SKM-1 treated with dmso at 0.1 percent for 144 hours (cell line): Measurements from ENCODE around the gene WDR88.
A peak's percentile ranks its signal among the peaks of the same experiment; 100 is the strongest.
"Not testable (repeated sequence)": the region's sequence is repeated elsewhere in the genome, so short reads cannot be mapped to it uniquely, and the experiment has no call there.

Experiments
- DNase-seq: peaks from one replicate; lab custom pipeline; 2025; ENCODE audit not compliant: unreplicated experiment; lab: John Stamatoyannopoulos, UW

WDR88 gene

GRCh38 chr19:33129901-33130300 lies 2.0 kb upstream of the WDR88 start:
- DNase-seq, result no peak

- DNase-seq, result no peak
These were observed 1.5 kb upstream of the WDR88 start for GRCh38 chr19:33130433-33130832.

- DNase-seq, result no peak
These were observed 511 bp downstream of the WDR88 start for GRCh38 chr19:33132425-33132824.

GRCh38 chr19:33133438-33134031 lies 1.6 kb downstream of the WDR88 start:
- no peak for DNase-seq

GRCh38 chr19:33134571-33135041 lies 2.7 kb downstream of the WDR88 start:
- no peak for DNase-seq

GRCh38 chr19:33139165-33139564 lies 7.3 kb downstream of the WDR88 start:
- DNase-seq, result no peak

GRCh38 chr19:33143897-33144405 lies 12.0 kb downstream of the WDR88 start:
- DNase-seq, result peak; percentile 82

GRCh38 chr19:33146209-33146608 lies 14.3 kb downstream of the WDR88 start:
- DNase-seq, result no peak

- DNase-seq, result no peak
These were observed 15.6 kb downstream of the WDR88 start for GRCh38 chr19:33147538-33147937.

- DNase-seq, result no peak
These were observed 19.1 kb downstream of the WDR88 start for GRCh38 chr19:33150852-33151518.

GRCh38 chr19:33152176-33152575 lies 20.3 kb downstream of the WDR88 start:
- DNase-seq, result peak; percentile 70

GRCh38 chr19:33152625-33153024 lies 20.7 kb downstream of the WDR88 start:
- not testable (repeated sequence) for DNase-seq

GRCh38 chr19:33154313-33154712 lies 22.4 kb downstream of the WDR88 start:
- DNase-seq, result not testable (repeated sequence)

- no peak for DNase-seq
These were observed 24.4 kb downstream of the WDR88 start for GRCh38 chr19:33156334-33156733.

- no peak for DNase-seq
These were observed 26.0 kb downstream of the WDR88 start for GRCh38 chr19:33157906-33158305.

GRCh38 chr19:33158365-33158764 lies 26.5 kb downstream of the WDR88 start:
- no peak for DNase-seq

GRCh38 chr19:33159149-33159548 lies 27.2 kb downstream of the WDR88 start:
- no peak for DNase-seq

GRCh38 chr19:33159893-33160292 lies 28.0 kb downstream of the WDR88 start:
- DNase-seq, result no peak

GRCh38 chr19:33161201-33161600 lies 29.3 kb downstream of the WDR88 start:
- DNase-seq, result peak; percentile 42

GRCh38 chr19:33163481-33163880 lies 31.6 kb downstream of the WDR88 start:
- no peak for DNase-seq

- DNase-seq, result not testable (repeated sequence)
These were observed 34.1 kb downstream of the WDR88 start for GRCh38 chr19:33166037-33166436.

- DNase-seq, result no peak
These were observed 35.5 kb downstream of the WDR88 start for GRCh38 chr19:33167438-33167837.

- DNase-seq, result no peak
These were observed 36.6 kb downstream of the WDR88 start for GRCh38 chr19:33168528-33168927.
